RWPE2 (cell line): Measurements from ENCODE around the gene CSMD2.

Experiments
- ATAC-seq: fragments of 200-7000 bp; cut with Tn5 transposase; 3 replicates; pipeline ENCODE4 v1.9.1; 2021; ENCODE audit warnings: low read depth
- DNase-seq: peaks from one replicate; pipeline ENCODE4 v3.0.0-alpha.2; 2020; ENCODE audit warnings: low spot score
- H3K27ac ChIP-seq: fragments of 450-650 bp; 2 replicates; pipeline ENCODE4 v1.5.1; 2017; ENCODE audit warnings: mild to moderate bottlenecking; ENCODE audit not compliant: poor library complexity, severe bottlenecking
- H3K27me3 ChIP-seq: fragments of 250-450 bp; sonication (Bioruptor Pico); 2 replicates; pipeline ENCODE4 v1.5.1; 2021; ENCODE audit warnings: mild to moderate bottlenecking, moderate library complexity; ENCODE audit not compliant: insufficient read depth, poor library complexity, severe bottlenecking
- H3K36me3 ChIP-seq: fragments of 250-450 bp; sonication (Bioruptor Pico); 2 replicates; pipeline ENCODE4 v1.5.1; 2020; ENCODE audit warnings: low read depth, mild to moderate bottlenecking, moderate library complexity
- H3K4me1 ChIP-seq: fragments of 250-450 bp; sonication (Bioruptor Pico); 2 replicates; pipeline ENCODE4 v1.5.1; 2021; ENCODE audit warnings: mild to moderate bottlenecking, moderate library complexity; ENCODE audit not compliant: insufficient read depth, poor library complexity, severe bottlenecking
- H3K4me3 ChIP-seq: fragments of 250-450 bp; sonication (Bioruptor Pico); 2 replicates; pipeline ENCODE4 v1.5.1; 2021; ENCODE audit warnings: mild to moderate bottlenecking, moderate library complexity; ENCODE audit not compliant: severe bottlenecking
- H3K9me3 ChIP-seq: fragments of 250-450 bp; sonication (Bioruptor Pico); 2 replicates; pipeline ENCODE4 v1.5.1; 2021; ENCODE audit warnings: mild to moderate bottlenecking, moderate library complexity; ENCODE audit not compliant: severe bottlenecking
- TF ChIP-seq, protein P1 (sequence below): fragments of 450-650 bp; IDR thresholded peaks from one replicate; pipeline ENCODE4 v1.5.1; 2017; ENCODE audit warnings: mild to moderate bottlenecking, moderate library complexity; ENCODE audit not compliant: poor library complexity, severe bottlenecking

The CSMD2 gene

DNA sequence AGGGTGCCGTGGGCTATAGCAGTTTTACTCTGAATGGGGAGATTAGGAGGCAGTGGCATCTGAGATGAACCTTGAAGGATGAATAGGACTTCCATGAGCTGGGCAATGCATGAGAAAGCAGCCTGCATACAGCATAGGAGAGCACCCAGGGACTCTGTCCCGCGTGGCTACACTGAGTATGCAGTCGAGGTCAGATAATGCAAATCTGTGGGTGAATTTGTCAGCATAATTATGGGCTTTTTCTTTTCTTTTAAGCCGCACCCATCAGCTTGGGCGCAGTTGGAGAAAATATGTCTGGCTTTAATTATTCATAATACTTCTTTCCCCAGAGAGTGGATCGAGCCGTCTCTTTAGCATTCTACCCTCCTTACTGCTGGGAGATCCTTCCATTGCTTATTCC, 504.1 kb downstream of the CSMD2 start:
- Histone ChIP-seq H3K9me3 (no peaks in the 10 kb centered on the region), H3K36me3 (no peaks in the 10 kb centered on the region), H3K4me1 (no peaks in the 10 kb centered on the region), H3K27me3 (peaks cover 3% of the 10 kb centered on the region), H3K4me3 (no peak overlapping the region), H3K27ac (no peak overlapping the region)
- DNase-seq: no peak
- TF ChIP-seq, protein P1, sequence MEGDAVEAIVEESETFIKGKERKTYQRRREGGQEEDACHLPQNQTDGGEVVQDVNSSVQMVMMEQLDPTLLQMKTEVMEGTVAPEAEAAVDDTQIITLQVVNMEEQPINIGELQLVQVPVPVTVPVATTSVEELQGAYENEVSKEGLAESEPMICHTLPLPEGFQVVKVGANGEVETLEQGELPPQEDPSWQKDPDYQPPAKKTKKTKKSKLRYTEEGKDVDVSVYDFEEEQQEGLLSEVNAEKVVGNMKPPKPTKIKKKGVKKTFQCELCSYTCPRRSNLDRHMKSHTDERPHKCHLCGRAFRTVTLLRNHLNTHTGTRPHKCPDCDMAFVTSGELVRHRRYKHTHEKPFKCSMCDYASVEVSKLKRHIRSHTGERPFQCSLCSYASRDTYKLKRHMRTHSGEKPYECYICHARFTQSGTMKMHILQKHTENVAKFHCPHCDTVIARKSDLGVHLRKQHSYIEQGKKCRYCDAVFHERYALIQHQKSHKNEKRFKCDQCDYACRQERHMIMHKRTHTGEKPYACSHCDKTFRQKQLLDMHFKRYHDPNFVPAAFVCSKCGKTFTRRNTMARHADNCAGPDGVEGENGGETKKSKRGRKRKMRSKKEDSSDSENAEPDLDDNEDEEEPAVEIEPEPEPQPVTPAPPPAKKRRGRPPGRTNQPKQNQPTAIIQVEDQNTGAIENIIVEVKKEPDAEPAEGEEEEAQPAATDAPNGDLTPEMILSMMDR: no peak
- ATAC-seq: no peak

DNA sequence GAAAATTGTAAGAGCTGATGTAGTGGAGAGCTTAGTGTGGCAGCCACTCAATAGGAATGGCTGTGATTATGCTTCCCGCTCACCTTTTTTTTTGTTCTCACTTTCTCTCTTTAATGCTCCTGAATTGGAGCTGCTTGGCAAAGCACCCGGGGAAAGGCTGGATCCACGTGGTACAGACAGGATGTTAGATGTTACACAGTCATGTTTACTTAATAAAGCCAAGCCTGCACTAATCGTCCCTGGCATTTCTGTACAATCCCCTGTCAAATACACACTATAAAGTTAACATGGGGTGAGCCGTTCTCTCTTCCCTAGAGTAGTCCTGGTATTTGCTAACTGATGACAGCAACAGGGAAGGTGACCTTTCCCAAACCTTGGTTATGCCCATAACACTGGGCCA, 504.8 kb downstream of the CSMD2 start:
- peaks cover 3% of the 10 kb centered on the region for H3K27me3 ChIP-seq
- H3K4me1 ChIP-seq: no peaks in the 10 kb centered on the region
- no peak overlapping the region for H3K27ac ChIP-seq
- no peak overlapping the region for H3K4me3 ChIP-seq
- no peaks in the 10 kb centered on the region for H3K36me3 ChIP-seq
- no peaks in the 10 kb centered on the region for H3K9me3 ChIP-seq
- no peak for DNase-seq
- peak; percentile 59 for ATAC-seq
- TF ChIP-seq, protein P1: no peak

DNA sequence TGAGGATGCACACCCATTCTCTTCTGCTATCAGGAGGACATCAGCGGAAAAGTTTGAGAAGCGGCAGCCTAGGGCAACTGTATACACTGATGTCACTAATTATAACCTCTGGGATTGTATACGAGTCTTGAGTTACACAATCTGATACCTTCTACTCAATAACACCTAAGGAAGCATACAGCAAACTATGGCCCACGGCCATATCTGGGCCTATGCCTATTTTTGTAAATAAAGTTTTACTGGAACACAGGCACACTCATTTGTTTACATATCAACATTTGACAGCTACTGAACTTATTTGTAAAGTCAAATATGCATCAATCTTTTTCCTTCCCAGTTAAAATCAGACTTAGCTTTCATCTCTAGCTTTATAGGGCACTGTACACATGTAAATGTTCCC, 505.4 kb downstream of the CSMD2 start:
- no peak overlapping the region for H3K4me3 ChIP-seq
- DNase-seq (no peak), ATAC-seq (no peak)
- TF ChIP-seq, protein P1: no peak
- H3K36me3 ChIP-seq: no peaks in the 10 kb centered on the region
- peaks cover 3% of the 10 kb centered on the region for H3K27me3 ChIP-seq
- no peaks in the 10 kb centered on the region for H3K4me1 ChIP-seq
- H3K9me3 ChIP-seq: no peaks in the 10 kb centered on the region
- no peak overlapping the region for H3K27ac ChIP-seq

DNA sequence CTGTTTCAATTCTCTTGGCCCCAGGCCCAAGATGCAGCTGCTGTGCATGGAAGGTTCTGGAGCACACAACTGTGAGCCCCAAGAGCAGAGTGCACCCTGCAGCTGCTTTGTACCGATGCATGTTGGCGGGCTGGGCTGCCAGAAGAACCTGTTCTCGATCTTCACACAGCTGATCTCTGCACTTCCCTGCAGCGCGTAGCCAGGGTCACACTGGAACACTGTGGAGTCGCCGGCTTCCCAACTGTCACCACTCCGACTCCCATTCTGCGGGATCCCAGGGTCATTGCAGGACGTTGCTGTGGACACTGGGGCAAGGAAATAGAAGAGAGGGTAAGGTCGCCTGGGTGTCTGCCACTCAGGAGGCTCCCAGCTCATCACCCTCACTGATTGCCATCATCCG, 507.2 kb downstream of the CSMD2 start:
- H3K4me3 ChIP-seq: no peak overlapping the region
- TF ChIP-seq, protein P1: no peak
- no peaks in the 10 kb centered on the region for H3K27me3 ChIP-seq
- DNase-seq: no peak
- H3K4me1 ChIP-seq: no peaks in the 10 kb centered on the region
- no peaks in the 10 kb centered on the region for H3K9me3 ChIP-seq
- no peaks in the 10 kb centered on the region for H3K36me3 ChIP-seq
- ATAC-seq: no peak
- no peak overlapping the region for H3K27ac ChIP-seq

DNA sequence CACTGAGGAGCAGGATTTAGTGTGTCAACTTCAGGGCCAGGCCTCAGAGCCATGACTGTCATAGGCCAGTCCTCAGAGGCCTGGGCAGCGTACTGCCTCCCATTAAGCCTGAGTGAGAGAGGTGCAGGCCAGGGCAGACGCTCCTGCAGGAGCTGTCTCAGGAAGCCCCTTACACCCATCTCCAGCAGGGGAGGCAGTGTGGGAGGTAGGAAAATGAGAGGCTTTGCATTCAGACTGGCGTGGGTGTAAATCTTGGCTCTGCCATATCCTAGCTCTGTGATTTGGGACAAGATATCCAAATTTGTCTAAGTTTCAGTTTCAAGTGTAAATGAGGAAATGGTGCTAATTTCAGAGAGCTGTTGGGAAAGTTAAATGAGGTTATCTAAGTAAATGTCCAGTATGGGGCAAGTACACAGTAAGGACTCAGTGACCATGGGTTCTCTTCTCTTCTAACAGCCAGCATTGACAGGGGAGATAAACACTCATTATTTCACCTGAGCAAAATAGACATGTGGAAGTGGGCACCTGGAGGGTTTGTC, 508.5 kb downstream of the CSMD2 start:
- Histone ChIP-seq H3K27me3 (no peaks in the 10 kb centered on the region), H3K4me1 (no peaks in the 10 kb centered on the region), H3K9me3 (no peaks in the 10 kb centered on the region), H3K36me3 (no peaks in the 10 kb centered on the region), H3K27ac (no peak overlapping the region), H3K4me3 (no peak overlapping the region)
- ATAC-seq (no peak), DNase-seq (no peak)
- TF ChIP-seq, protein P1: no peak
